ENCODE data around the gene BTBD16.

The BTBD16 gene

GRCh38 chr10:122271076-122271475, at the start of gene BTBD16:
Gene BTBD16 (plus strand): TSS chr10:122271296. CDS start chr10:122275082, 3,786 bp downstream.
- Mint-ChIP-seq H3K4me1 (ENCODE audit: low read depth) (no peaks in the 10 kb centered on the region), H3K9me3 (no peaks in the 10 kb centered on the region), H3K4me3 (no peak within 1 kb of the TSS), H3K27me3 (peaks cover 12% of the 10 kb centered on the region), H3K36me3 (ENCODE audit: low read depth) (no peaks in the 10 kb centered on the region), H3K27ac (no peak within 1 kb of the TSS)

DNA sequence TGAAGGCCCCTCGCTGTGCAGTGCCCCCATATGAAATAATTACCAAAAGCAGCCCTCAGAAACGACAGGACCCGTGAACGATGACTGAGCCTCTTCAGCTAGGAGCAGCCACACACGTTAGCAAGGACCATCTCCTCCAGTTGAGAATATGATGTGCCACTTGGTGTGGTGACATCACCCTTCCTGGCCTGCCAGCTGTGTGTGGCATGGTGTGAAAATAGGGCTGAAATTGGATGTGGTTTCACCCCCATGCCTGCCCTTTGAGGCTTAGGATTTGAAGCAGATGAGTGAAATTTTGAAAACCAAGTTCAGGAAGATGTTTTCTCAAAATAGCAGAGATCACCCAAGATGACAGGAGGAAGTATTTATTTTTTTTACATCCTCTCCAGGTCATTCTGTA, 49.1 kb upstream of the BTBD16 start:
- H3K27ac Mint-ChIP-seq: no peak overlapping the region
- H3K4me3 Mint-ChIP-seq: no peak overlapping the region
- H3K27me3 Mint-ChIP-seq: peaks cover 5% of the 10 kb centered on the region
- H3K36me3 Mint-ChIP-seq (ENCODE audit: low read depth): no peaks in the 10 kb centered on the region
- H3K9me3 Mint-ChIP-seq: no peaks in the 10 kb centered on the region
- H3K4me1 Mint-ChIP-seq (ENCODE audit: low read depth): no peaks in the 10 kb centered on the region

DNA sequence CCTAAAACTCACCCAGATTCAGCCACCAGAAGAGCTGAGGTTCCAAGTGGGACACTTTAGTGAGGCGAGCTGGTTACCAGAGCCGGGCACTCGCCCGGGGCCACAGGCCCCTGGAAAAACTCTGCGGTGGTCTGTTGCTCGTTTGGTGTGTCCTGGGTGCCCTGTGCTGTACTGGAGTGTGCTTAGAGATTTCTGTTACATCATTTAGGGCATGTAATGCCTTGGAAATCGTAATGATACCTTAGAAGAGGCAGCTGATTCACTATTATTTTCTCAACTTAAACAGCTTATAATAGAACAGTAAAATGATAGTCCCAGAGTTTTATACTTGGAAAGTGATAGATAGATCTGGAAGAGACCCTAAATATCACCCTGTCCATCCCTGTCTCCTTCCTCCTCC, 48.5 kb upstream of the BTBD16 start:
- no peak overlapping the region for H3K27ac Mint-ChIP-seq
- H3K4me1 Mint-ChIP-seq (ENCODE audit: low read depth): no peaks in the 10 kb centered on the region

DNA sequence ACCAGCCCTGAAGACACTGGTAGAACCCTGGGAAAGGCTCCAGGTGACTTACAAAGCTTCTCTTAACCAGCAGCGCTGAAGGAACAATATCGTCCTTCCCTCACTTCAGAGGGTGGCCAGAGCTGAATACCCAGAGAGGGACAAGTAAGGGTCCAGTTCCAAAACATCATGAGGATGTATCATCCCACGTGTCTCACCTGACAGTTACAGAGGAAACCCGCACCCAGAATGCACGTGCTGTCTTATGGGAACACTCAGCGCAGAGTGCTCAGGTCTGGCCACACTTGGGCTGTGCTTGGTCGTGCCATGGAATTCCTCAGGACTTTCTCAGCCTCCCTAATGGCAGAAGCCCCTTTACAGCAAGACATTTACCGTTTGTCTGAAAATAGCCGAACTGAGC, 46.9 kb upstream of the BTBD16 start:
- H3K4me1 Mint-ChIP-seq (ENCODE audit: low read depth): no peaks in the 10 kb centered on the region
- H3K36me3 Mint-ChIP-seq (ENCODE audit: low read depth): no peaks in the 10 kb centered on the region
- no peaks in the 10 kb centered on the region for H3K9me3 Mint-ChIP-seq
- H3K4me3 Mint-ChIP-seq: no peak overlapping the region
- no peak overlapping the region for H3K27ac Mint-ChIP-seq
- H3K27me3 Mint-ChIP-seq: peaks cover 6% of the 10 kb centered on the region

More for the DNA sequence above, 48.5 kb upstream of the BTBD16 start:
- Mint-ChIP-seq H3K4me3 (no peak overlapping the region), H3K36me3 (ENCODE audit: low read depth) (no peaks in the 10 kb centered on the region), H3K9me3 (no peaks in the 10 kb centered on the region), H3K27me3 (peaks cover 6% of the 10 kb centered on the region)

DNA sequence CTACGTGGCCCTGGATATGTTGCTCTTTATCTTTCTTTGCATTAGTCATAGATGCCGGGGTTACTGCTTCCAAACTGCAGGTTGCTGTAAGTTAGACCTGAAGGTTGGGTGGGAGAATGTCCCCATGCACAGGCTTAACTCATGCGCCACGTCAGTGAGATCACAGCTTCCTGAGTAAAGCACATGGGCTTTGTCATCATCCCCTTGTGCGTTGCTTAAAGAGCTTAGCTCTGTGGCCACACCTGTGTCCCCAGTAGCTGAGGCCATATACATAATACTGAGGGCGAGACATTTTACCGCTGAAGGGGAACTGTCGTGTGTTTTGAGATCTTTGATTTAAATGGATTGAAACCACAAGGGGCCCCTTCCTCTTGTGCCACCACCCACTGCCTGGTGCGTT, 45.8 kb upstream of the BTBD16 start:
- Mint-ChIP-seq H3K4me1 (ENCODE audit: low read depth) (no peaks in the 10 kb centered on the region), H3K36me3 (ENCODE audit: low read depth) (no peaks in the 10 kb centered on the region), H3K9me3 (no peaks in the 10 kb centered on the region), H3K27me3 (peaks cover 6% of the 10 kb centered on the region), H3K4me3 (no peak overlapping the region), H3K27ac (no peak overlapping the region)

GRCh38 chr10:122227754-122228153, 43.3 kb upstream of the BTBD16 start:
- H3K27me3 Mint-ChIP-seq: peaks cover 6% of the 10 kb centered on the region
- H3K4me1 Mint-ChIP-seq (ENCODE audit: low read depth): no peaks in the 10 kb centered on the region
- H3K36me3 Mint-ChIP-seq (ENCODE audit: low read depth): no peaks in the 10 kb centered on the region

GRCh38 chr10:122229666-122230065, 41.4 kb upstream of the BTBD16 start:
- Mint-ChIP-seq H3K4me3 (no peak overlapping the region), H3K9me3 (no peaks in the 10 kb centered on the region), H3K4me1 (ENCODE audit: low read depth) (no peaks in the 10 kb centered on the region), H3K36me3 (ENCODE audit: low read depth) (no peaks in the 10 kb centered on the region), H3K27me3 (peaks cover 6% of the 10 kb centered on the region), H3K27ac (no peak overlapping the region)

More at GRCh38 chr10:122227754-122228153, 43.3 kb upstream of the BTBD16 start:
- H3K4me3 Mint-ChIP-seq: no peak overlapping the region
- no peaks in the 10 kb centered on the region for H3K9me3 Mint-ChIP-seq
- no peak overlapping the region for H3K27ac Mint-ChIP-seq

GRCh38 chr10:122230222-122230621, 40.9 kb upstream of the BTBD16 start:
- Mint-ChIP-seq H3K36me3 (ENCODE audit: low read depth) (no peaks in the 10 kb centered on the region), H3K27ac (no peak overlapping the region), H3K4me1 (ENCODE audit: low read depth) (no peaks in the 10 kb centered on the region), H3K9me3 (no peaks in the 10 kb centered on the region), H3K4me3 (no peak overlapping the region), H3K27me3 (peaks cover 6% of the 10 kb centered on the region)

GRCh38 chr10:122232769-122233168, 38.3 kb upstream of the BTBD16 start:
- Mint-ChIP-seq H3K36me3 (ENCODE audit: low read depth) (no peaks in the 10 kb centered on the region), H3K27ac (no peak overlapping the region), H3K4me3 (no peak overlapping the region), H3K9me3 (no peaks in the 10 kb centered on the region), H3K4me1 (ENCODE audit: low read depth) (no peaks in the 10 kb centered on the region), H3K27me3 (no peaks in the 10 kb centered on the region)

GRCh38 chr10:122233857-122234348, 37.2 kb upstream of the BTBD16 start:
- no peak overlapping the region for H3K27ac Mint-ChIP-seq
- H3K4me3 Mint-ChIP-seq: no peak overlapping the region
- no peaks in the 10 kb centered on the region for H3K9me3 Mint-ChIP-seq
- no peaks in the 10 kb centered on the region for H3K4me1 Mint-ChIP-seq (ENCODE audit: low read depth)
- H3K36me3 Mint-ChIP-seq (ENCODE audit: low read depth): no peaks in the 10 kb centered on the region
- H3K27me3 Mint-ChIP-seq: no peaks in the 10 kb centered on the region

DNA sequence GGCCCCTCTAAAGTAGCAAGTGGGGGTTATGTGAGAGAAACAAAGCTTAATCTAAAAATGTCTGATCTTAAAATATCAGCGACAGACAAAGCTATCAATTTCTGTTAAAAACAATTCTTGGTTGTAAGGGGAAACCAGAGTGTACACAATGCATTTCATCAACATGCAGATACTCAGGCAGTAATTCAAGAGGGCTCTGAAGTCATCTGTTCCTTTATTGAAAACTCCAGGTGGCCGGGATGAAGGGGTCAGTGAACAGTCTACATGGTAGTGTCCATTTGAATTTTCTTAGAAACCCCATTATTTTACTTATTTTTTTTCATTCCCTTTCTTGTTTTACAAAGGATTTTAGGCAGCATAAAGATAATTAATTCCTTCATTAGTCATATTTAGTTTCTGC, 36.7 kb upstream of the BTBD16 start:
- Mint-ChIP-seq H3K4me1 (ENCODE audit: low read depth) (no peaks in the 10 kb centered on the region), H3K27ac (no peak overlapping the region), H3K4me3 (no peak overlapping the region), H3K27me3 (no peaks in the 10 kb centered on the region), H3K36me3 (ENCODE audit: low read depth) (no peaks in the 10 kb centered on the region), H3K9me3 (no peaks in the 10 kb centered on the region)

DNA sequence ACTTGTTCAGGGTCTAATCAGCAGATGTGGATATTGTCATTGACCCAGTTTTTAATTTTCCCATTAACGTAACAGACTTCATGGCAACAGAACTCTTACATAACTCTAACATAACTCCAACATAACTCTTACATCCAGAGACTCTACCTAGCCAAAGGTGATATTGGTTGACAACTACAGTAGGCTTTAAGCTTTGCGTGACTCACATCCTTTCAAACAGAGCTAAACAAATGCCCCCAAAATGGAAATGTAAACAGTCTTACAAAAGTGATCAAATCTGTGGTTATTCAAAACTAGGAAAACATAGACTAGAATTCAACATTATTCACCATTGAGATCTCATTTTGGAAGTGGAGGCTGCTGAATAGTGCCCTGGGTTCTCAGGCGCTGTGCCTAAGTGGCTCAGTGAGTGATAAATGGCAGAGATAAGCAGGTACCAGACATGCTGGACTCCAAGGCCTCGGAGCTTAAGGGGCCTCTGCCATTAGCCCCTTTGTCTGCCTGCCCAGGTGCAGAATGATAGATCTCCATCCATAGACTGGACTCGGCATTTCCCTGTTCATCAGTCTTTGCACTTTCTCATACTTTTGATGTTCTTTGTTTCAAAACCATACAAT, 34.3 kb upstream of the BTBD16 start:
- Mint-ChIP-seq H3K27ac (no peak overlapping the region), H3K36me3 (ENCODE audit: low read depth) (no peaks in the 10 kb centered on the region), H3K27me3 (no peaks in the 10 kb centered on the region), H3K4me1 (ENCODE audit: low read depth) (no peaks in the 10 kb centered on the region), H3K4me3 (no peak overlapping the region), H3K9me3 (no peaks in the 10 kb centered on the region)

DNA sequence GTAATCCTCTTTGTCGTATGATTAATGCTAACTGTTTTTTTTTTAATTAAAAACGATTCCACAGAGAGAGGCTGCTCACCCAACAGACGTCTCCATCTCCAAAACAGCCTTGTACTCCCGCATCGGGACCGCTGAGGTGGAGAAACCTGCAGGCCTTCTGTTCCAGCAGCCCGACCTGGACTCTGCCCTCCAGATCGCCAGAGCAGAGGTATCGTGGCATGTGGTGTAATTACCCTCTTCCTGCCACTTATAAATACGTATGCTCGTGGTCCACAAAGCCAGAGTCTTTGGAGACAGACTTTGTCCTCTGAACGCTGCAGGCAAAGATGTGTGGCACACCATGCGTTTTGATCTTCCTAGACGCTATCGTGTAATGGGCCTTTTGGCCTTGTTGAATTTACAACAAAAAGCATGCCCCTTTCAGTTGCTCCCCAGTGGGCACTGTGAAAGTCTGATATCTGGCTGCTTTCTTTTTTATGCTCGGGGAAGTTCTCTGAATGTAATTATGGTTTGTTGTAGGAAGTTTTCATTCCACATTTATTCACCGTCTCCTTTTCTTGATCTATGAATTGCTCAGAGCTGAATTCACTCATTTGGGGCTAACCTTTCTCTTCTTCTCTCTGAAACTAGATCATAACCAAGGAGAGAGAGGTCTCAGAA, 33.6 kb upstream of the BTBD16 start:
- no peak overlapping the region for H3K27ac Mint-ChIP-seq
- no peaks in the 10 kb centered on the region for H3K27me3 Mint-ChIP-seq
- no peaks in the 10 kb centered on the region for H3K9me3 Mint-ChIP-seq
- H3K4me1 Mint-ChIP-seq (ENCODE audit: low read depth): no peaks in the 10 kb centered on the region
- H3K4me3 Mint-ChIP-seq: no peak overlapping the region
- no peaks in the 10 kb centered on the region for H3K36me3 Mint-ChIP-seq (ENCODE audit: low read depth)

DNA sequence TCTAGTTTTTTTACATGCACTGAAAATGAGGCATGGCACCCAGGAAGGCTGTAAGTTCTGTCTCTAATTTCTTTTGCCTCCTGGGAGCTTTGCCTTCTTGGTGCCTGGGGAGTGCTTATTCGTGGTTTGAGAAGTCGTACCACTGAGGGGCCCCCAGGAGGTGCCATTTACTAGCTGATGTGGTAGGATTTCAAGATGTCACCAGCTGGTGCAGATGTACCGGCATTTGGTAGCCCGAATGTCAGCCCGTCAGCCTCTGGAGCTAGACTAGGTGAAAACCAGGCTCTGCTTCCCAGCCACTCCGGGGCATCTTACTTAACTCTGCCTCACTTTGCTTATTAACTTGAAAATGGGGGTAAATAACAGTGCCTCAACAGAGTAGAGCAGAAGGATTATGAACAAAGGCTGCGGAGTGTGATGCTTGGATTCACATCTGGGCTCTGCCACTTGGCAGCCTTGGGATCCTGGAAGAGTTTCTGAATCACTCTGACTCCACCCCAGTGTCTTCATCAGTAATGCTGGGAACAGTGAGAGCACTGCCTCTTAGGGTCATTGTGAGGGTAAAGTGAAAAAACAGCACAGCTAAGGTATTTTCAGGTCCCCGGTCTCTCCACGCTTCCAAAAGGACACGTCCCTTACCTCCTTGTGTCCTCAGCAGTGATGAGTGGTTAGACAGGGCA, 31.4 kb upstream of the BTBD16 start:
- Mint-ChIP-seq H3K27me3 (no peaks in the 10 kb centered on the region), H3K27ac (no peak overlapping the region), H3K4me1 (ENCODE audit: low read depth) (no peaks in the 10 kb centered on the region), H3K36me3 (ENCODE audit: low read depth) (no peaks in the 10 kb centered on the region), H3K9me3 (no peaks in the 10 kb centered on the region), H3K4me3 (no peak overlapping the region)

DNA sequence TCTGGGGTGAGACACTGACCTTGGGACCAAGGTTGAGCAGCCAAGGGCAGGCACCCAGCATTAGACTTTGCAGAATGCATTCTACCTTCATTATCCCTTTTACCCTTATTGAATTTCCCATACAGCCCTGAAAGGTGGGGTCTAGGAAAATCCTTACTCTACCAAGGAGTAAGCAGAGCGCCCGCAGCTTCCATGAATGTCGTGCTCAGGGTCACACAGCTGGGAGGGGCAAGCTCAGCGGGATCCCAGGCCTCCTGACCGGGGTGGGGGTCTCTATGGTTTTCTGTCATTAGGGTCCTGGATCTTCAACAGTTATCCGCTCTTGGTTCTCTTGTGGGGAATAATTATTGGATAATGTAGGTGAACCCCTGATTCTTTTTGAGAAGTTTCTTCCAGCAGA, 30.7 kb upstream of the BTBD16 start:
- Mint-ChIP-seq H3K36me3 (ENCODE audit: low read depth) (no peaks in the 10 kb centered on the region), H3K27me3 (no peaks in the 10 kb centered on the region), H3K4me3 (no peak overlapping the region), H3K9me3 (no peaks in the 10 kb centered on the region), H3K4me1 (ENCODE audit: low read depth) (no peaks in the 10 kb centered on the region), H3K27ac (no peak overlapping the region)

Data from stimulated activated naive CD8-positive, alpha-beta T cell treated with anti-CD3 and anti-CD28 coated beads, Interleukin-15, Interleukin-2, amounts not matched to agents 100 ng/mL and 50 ng/mL, for 24 hours (primary cell).